GM12878 (cell line): Measurements from ENCODE around the gene CXCL8. TPM values are rescaled to one million over a fixed set of nuclear protein-coding genes. Genes with fewer than 3 reads are reported as not detected.

Experiments
- ATAC-seq: fragments of 200-7000 bp; cut with Tn5 transposase; 3 replicates; pipeline ENCODE4 v1.9.1; 2020; ENCODE audit warnings: mild to moderate bottlenecking, moderate library complexity
- BruUV-seq: library from RNA; stranded (reverse); fragments of 400-500 nt; replicated peaks from 2 replicates; lab custom pipeline; 2021; lab: Mats Ljungman, UMichigan
- CTCF ChIA-PET: fragments of 300-600 bp; sonication (Branson Sonifier 250); formaldehyde crosslinking; extraction: SDS; loops from one replicate; lab custom pipeline; 2021; ENCODE audit warnings: inconsistent platforms; lab: Yijun Ruan, JAX
- POLR2A ChIA-PET: fragments of 350-600 bp; formaldehyde crosslinking; extraction: SDS; loops from one replicate; lab custom pipeline; 2021; ENCODE audit warnings: inconsistent platforms; lab: Charles Lee
- RAD21 ChIA-PET: fragments of 300-600 bp; sonication (Branson Sonifier 250); formaldehyde crosslinking; loops from one replicate; lab custom pipeline; 2023; ENCODE audit warnings: antibody characterized with exemption; ENCODE audit not compliant: unreplicated experiment; lab: Charles Lee
- SMC1A ChIA-PET: fragments of 300-600 bp; sonication (Branson Sonifier 250); formaldehyde crosslinking; loops from one replicate; lab custom pipeline; 2023; ENCODE audit not compliant: unreplicated experiment, uncharacterized antibody; lab: Charles Lee
- DNase-seq: peaks from one replicate; pipeline ENCODE4 v3.0.0-alpha.2; 2011; ENCODE audit warnings: low read depth, low spot score
- FAIRE-seq: peaks from 3 replicates; lab custom pipeline; 2011; peaks lifted over from hg19 to GRCh38; lab: Jason Lieb, UNC
- H2AFZ ChIP-seq: 2 replicates; pipeline ENCODE4 v1.6.0; 2011; ENCODE audit warnings: low read depth, low read length, control low read depth; ENCODE audit not compliant: control insufficient read depth
- H3K27ac ChIP-seq: 2 replicates; pipeline ENCODE4 v1.5.1; 2011; ENCODE audit warnings: control low read depth; ENCODE audit not compliant: control insufficient read depth, insufficient read depth
- H3K27me3 ChIP-seq, 2 experiments: replicated peaks in 1 of 2; 2 replicates each; pipeline versions ENCODE4 v1.6.0 to v1.6.1; 2011; ENCODE audit warnings: low read length in 1 of 2; ENCODE audit not compliant: control insufficient read depth in 2 of 2, insufficient read depth in 2 of 2
- H3K36me3 ChIP-seq, 2 experiments: 2 replicates each; pipeline ENCODE4 v1.5.1; 2011; ENCODE audit warnings: low read length in 1 of 2; ENCODE audit not compliant: control insufficient read depth in 2 of 2, insufficient read depth in 2 of 2
- H3K4me1 ChIP-seq: 2 replicates; pipeline ENCODE4 v1.6.1; 2011; ENCODE audit warnings: mild to moderate bottlenecking, low read length, moderate library complexity, mixed read lengths; ENCODE audit not compliant: control insufficient read depth, insufficient read depth
- H3K4me2 ChIP-seq: 2 replicates; pipeline ENCODE4 v1.6.0; 2011; ENCODE audit warnings: control low read depth; ENCODE audit not compliant: control insufficient read depth, insufficient read depth
- H3K4me3 ChIP-seq: fragments of 200-600 bp; sonication (generic); 2 replicates; pipeline ENCODE4 v1.5.1; 2016
- H3K79me2 ChIP-seq: 2 replicates; pipeline ENCODE4 v1.6.0; 2011; ENCODE audit warnings: low read length; ENCODE audit not compliant: control insufficient read depth, insufficient read depth
- H3K9ac ChIP-seq: 2 replicates; pipeline ENCODE4 v1.8.0; 2011; ENCODE audit warnings: low read length, control low read depth, mixed read lengths; ENCODE audit not compliant: control insufficient read depth, insufficient read depth
- H3K9me3 ChIP-seq: replicated peaks from 3 replicates; pipeline ENCODE4 v1.5.1; 2011; ENCODE audit warnings: mild to moderate bottlenecking, low read length; ENCODE audit not compliant: control insufficient read depth, insufficient read depth
- H4K20me1 ChIP-seq: 2 replicates; pipeline ENCODE4 v1.6.0; 2011; ENCODE audit not compliant: control insufficient read depth, insufficient read depth
- CBFB ChIP-seq: IDR thresholded peaks from 2 replicates; pipeline ENCODE4 v1.6.1; 2016; ENCODE audit warnings: antibody characterized with exemption, low read depth
- HCFC1 ChIP-seq: fragments of 150-350 bp; IDR thresholded peaks from 2 replicates; pipeline ENCODE4 v1.6.1; 2014; ENCODE audit warnings: low read length
- JUND ChIP-seq: IDR thresholded peaks from 2 replicates; pipeline ENCODE4 v1.6.1; 2012; ENCODE audit warnings: low read depth, mild to moderate bottlenecking, low read length, improper control_type of control experiment, moderate library complexity
- MTA2 ChIP-seq: fragments of 450-650 bp; IDR thresholded peaks from 2 replicates; pipeline ENCODE4 v1.6.1; 2016; ENCODE audit warnings: low read depth, mild to moderate bottlenecking, moderate library complexity
- RB1 ChIP-seq: fragments of 450-650 bp; formaldehyde crosslinking; IDR thresholded peaks from 2 replicates; pipeline ENCODE4 v1.6.1; 2017; ENCODE audit warnings: mild to moderate bottlenecking, borderline replicate concordance
- SPI1 ChIP-seq: IDR thresholded peaks from 2 replicates; pipeline ENCODE4 v1.6.1; 2011; ENCODE audit warnings: low read depth, mild to moderate bottlenecking, low read length, moderate library complexity, borderline replicate concordance; ENCODE audit not compliant: insufficient read depth
- SRF ChIP-seq, 2 experiments: IDR thresholded peaks; 2 replicates each; pipeline ENCODE4 v1.6.1; 2011; ENCODE audit warnings: low read depth in 2 of 2, low read length in 2 of 2, mild to moderate bottlenecking in 1 of 2, moderate library complexity in 1 of 2
- WRNIP1 ChIP-seq: IDR thresholded peaks from 2 replicates; pipeline ENCODE4 v1.6.1; 2011; ENCODE audit warnings: low read depth, low read length, improper control_type of control experiment, borderline replicate concordance
- ZNF207 ChIP-seq: fragments of 450-650 bp; IDR thresholded peaks from 2 replicates; pipeline ENCODE4 v1.6.1; 2014; ENCODE audit warnings: antibody characterized with exemption, mild to moderate bottlenecking, borderline replicate concordance
- WGBS: methylation state at CpG from one replicate; pipeline ENCODE4 v1.1.6; 2016; ENCODE audit warnings: low lambda C conversion rate; ENCODE audit not compliant: insufficient replicate concordance, insufficient coverage; ENCODE audit errors: missing lambda C conversion rate; 5-methylcytosine and 5-hydroxymethylcytosine counted together
- in situ Hi-C: fragments of 300-500 bp; cut with MboI; formaldehyde crosslinking; loops from 9 replicates; pipeline ENCODE4 v1.14.3; 2018; ENCODE audit warnings: mixed read lengths
- intact Hi-C: fragments of 100-400 bp; cut with micrococcal nuclease; formaldehyde crosslinking; loops from one replicate; pipeline ENCODE4 v1.14.2; 2022; ENCODE audit not compliant: unreplicated experiment
- polyA plus RNA-seq, 11 experiments: library from polyadenylated mRNA; depleted of rRNA in 4 of 11; unstranded in 6 of 11; stranded (reverse) in 5 of 11; fragments of >200 nt; fragmentation: Nextera tagmentation in 4 of 11; fragmentation: Illumina TruSeq in 1 of 11; extraction: Ambion mirVana in 4 of 11; extraction: Trizol in 1 of 11; gene quantifications; 1 replicate in 1 of 11; 2 replicates in 10 of 11; pipeline versions ENCODE4 v1.2.1 to v1.2.3, GENCODE V29; 2011 to 2016; ENCODE audit warnings: inconsistent platforms in 2 of 11, missing spikeins in 2 of 11, low read depth in 1 of 11
- total RNA-seq, 4 experiments: library from RNA; depleted of rRNA in 3 of 4; stranded (reverse); fragments of >200 nt in 3 of 4; fragmentation: Illumina TruSeq in 1 of 4; extraction: Trizol in 1 of 4; gene quantifications; 2 replicates each; pipeline versions ENCODE4 v1.2.1 to v1.2.3, GENCODE V29; 2013 to 2021
- TF ChIP-seq, protein P1 (sequence below): fragments of 450-650 bp; formaldehyde crosslinking; IDR thresholded peaks from 2 replicates; pipeline ENCODE4 v1.5.0; 2022; ENCODE audit warnings: mild to moderate bottlenecking, missing genetic modification characterization
- TF ChIP-seq, protein P2 (sequence below): IDR thresholded peaks from 2 replicates; pipeline ENCODE4 v1.6.1; 2012; ENCODE audit warnings: low read depth, low read length, improper control_type of control experiment
- TF ChIP-seq, protein P3 (sequence below): IDR thresholded peaks from 2 replicates; pipeline ENCODE4 v1.6.1; 2011; ENCODE audit warnings: borderline replicate concordance, low read depth, mild to moderate bottlenecking, moderate library complexity, low read length; ENCODE audit not compliant: insufficient read depth, poor library complexity, severe bottlenecking
- TF ChIP-seq, protein P4 (sequence below): fragments of 450-650 bp; IDR thresholded peaks from 2 replicates; pipeline ENCODE4 v1.6.1; 2017; ENCODE audit warnings: mild to moderate bottlenecking, moderate library complexity

Gene CXCL8
- total and polyA plus RNA-seq, 10 of the 15 experiments (the other 5 are each of a cell fraction or from before 2014, with no cell fraction given) = 0.09 to 0.36 (median 0.19) TPM; not detected in 1

DNA sequence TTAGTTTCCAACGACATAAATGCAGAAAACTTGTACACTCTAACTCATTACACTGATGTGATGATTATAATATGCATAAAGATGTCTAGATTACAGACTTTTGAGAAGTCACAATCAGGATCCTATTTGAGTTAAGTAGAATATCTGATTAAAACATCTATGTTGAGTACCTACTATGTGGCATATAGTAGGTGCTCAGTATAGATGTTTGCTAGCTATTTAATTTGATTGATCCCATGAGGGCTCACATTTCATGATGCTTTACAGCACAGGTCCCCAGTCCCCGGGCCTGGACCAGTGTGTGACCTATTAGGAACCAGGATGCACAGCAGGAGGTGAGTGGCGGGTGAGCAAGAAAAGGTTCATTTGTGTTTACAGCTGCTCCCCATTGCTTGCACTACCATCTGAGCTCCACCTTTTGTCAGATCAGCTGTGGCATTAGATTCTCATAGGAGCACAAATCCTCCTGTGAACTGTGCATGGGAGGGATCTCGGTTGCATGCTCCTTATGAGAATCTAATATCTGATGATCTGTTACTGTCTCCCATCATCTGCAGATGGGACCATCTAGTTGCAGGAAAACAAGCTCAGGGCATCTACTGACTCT is 33.0 kb upstream of the CXCL8 start:
- Histone ChIP-seq H3K79me2 (no peaks in the 10 kb centered on the region), H3K9me3 (no peaks in the 10 kb centered on the region), H3K36me3 (no peaks in the 10 kb centered on the region), H3K27me3 (no peaks in the 10 kb centered on the region; a peak in 1 of 4 replicates), H2AFZ (no peak overlapping the region), H3K4me2 (no peak overlapping the region), H3K4me1 (no peaks in the 10 kb centered on the region), H3K27ac (no peak overlapping the region), H3K4me3 (no peak overlapping the region), H4K20me1 (no peaks in the 10 kb centered on the region), H3K9ac (no peak overlapping the region)
- DNase-seq = no peak
- in situ Hi-C loops (no loop called here), intact Hi-C loops (no loop called here)
- CTCF ChIA-PET = interaction anchor here (1.1 kb wide), 1 partner anchor 44 kb away, joined by 3 read pairs; no protein-coding TSS in a partner anchor
- 54% methylated on average over 4 of the region's 4 CpGs for whole genome bisulfite sequencing
- RAD21 ChIA-PET = interaction anchor here (0.9 to 1.1 kb wide), 2 partner anchors 22 to 157 kb away, joined by 3 read pairs; no protein-coding TSS in a partner anchor
- SMC1A ChIA-PET = interaction anchor here (1.0 to 1.4 kb wide), 3 partner anchors 8 to 22 kb away, joined by 3 to 6 read pairs (median 3); no protein-coding TSS in a partner anchor
- no peak for ATAC-seq
- BruUV-seq = no TSS peak
- POLR2A ChIA-PET = no interaction called here
- FAIRE-seq = no peak
- TF ChIP-seq SPI1 = no peak
- TF ChIP-seq, protein P1, sequence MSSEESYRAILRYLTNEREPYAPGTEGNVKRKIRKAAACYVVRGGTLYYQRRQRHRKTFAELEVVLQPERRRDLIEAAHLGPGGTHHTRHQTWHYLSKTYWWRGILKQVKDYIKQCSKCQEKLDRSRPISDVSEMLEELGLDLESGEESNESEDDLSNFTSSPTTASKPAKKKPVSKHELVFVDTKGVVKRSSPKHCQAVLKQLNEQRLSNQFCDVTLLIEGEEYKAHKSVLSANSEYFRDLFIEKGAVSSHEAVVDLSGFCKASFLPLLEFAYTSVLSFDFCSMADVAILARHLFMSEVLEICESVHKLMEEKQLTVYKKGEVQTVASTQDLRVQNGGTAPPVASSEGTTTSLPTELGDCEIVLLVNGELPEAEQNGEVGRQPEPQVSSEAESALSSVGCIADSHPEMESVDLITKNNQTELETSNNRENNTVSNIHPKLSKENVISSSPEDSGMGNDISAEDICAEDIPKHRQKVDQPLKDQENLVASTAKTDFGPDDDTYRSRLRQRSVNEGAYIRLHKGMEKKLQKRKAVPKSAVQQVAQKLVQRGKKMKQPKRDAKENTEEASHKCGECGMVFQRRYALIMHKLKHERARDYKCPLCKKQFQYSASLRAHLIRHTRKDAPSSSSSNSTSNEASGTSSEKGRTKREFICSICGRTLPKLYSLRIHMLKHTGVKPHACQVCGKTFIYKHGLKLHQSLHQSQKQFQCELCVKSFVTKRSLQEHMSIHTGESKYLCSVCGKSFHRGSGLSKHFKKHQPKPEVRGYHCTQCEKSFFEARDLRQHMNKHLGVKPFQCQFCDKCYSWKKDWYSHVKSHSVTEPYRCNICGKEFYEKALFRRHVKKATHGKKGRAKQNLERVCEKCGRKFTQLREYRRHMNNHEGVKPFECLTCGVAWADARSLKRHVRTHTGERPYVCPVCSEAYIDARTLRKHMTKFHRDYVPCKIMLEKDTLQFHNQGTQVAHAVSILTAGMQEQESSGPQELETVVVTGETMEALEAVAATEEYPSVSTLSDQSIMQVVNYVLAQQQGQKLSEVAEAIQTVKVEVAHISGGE (CRISPR knock-in tag) = no peak
- TF ChIP-seq ZNF207 = no peak
- TF ChIP-seq SRF (IDR thresholded peaks at IDR 0.05; ENCODE audit: low read depth in 2 of 2, low read length in 2 of 2) = no peak
- no peak for TF ChIP-seq MTA2
- no peak for TF ChIP-seq JUND
- TF ChIP-seq HCFC1 = no peak
- TF ChIP-seq, protein P2, sequence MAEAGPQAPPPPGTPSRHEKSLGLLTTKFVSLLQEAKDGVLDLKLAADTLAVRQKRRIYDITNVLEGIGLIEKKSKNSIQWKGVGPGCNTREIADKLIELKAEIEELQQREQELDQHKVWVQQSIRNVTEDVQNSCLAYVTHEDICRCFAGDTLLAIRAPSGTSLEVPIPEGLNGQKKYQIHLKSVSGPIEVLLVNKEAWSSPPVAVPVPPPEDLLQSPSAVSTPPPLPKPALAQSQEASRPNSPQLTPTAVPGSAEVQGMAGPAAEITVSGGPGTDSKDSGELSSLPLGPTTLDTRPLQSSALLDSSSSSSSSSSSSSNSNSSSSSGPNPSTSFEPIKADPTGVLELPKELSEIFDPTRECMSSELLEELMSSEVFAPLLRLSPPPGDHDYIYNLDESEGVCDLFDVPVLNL = no peak
- no peak for TF ChIP-seq CBFB
- TF ChIP-seq, protein P3, sequence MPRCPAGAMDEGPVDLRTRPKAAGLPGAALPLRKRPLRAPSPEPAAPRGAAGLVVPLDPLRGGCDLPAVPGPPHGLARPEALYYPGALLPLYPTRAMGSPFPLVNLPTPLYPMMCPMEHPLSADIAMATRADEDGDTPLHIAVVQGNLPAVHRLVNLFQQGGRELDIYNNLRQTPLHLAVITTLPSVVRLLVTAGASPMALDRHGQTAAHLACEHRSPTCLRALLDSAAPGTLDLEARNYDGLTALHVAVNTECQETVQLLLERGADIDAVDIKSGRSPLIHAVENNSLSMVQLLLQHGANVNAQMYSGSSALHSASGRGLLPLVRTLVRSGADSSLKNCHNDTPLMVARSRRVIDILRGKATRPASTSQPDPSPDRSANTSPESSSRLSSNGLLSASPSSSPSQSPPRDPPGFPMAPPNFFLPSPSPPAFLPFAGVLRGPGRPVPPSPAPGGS = no peak
- TF ChIP-seq, protein P4, sequence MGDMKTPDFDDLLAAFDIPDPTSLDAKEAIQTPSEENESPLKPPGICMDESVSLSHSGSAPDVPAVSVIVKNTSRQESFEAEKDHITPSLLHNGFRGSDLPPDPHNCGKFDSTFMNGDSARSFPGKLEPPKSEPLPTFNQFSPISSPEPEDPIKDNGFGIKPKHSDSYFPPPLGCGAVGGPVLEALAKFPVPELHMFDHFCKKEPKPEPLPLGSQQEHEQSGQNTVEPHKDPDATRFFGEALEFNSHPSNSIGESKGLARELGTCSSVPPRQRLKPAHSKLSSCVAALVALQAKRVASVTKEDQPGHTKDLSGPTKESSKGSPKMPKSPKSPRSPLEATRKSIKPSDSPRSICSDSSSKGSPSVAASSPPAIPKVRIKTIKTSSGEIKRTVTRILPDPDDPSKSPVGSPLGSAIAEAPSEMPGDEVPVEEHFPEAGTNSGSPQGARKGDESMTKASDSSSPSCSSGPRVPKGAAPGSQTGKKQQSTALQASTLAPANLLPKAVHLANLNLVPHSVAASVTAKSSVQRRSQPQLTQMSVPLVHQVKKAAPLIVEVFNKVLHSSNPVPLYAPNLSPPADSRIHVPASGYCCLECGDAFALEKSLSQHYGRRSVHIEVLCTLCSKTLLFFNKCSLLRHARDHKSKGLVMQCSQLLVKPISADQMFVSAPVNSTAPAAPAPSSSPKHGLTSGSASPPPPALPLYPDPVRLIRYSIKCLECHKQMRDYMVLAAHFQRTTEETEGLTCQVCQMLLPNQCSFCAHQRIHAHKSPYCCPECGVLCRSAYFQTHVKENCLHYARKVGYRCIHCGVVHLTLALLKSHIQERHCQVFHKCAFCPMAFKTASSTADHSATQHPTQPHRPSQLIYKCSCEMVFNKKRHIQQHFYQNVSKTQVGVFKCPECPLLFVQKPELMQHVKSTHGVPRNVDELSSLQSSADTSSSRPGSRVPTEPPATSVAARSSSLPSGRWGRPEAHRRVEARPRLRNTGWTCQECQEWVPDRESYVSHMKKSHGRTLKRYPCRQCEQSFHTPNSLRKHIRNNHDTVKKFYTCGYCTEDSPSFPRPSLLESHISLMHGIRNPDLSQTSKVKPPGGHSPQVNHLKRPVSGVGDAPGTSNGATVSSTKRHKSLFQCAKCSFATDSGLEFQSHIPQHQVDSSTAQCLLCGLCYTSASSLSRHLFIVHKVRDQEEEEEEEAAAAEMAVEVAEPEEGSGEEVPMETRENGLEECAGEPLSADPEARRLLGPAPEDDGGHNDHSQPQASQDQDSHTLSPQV = no peak
- no peak for TF ChIP-seq RB1
- no peak for TF ChIP-seq WRNIP1
